Fibroblast of lung (primary cell): ENCODE data around the gene FAAP20. TPM values are rescaled to one million over a fixed set of nuclear protein-coding genes. Genes with fewer than 3 reads are reported as not detected.

Source experiments
- DNase-seq, 2 donors: peaks; one replicate each; pipeline versions ENCODE4 v3.0.0 to v3.0.0-alpha.2; 2010; ENCODE audit warnings: low read depth in 2 of 2
- H2AFZ ChIP-seq: 2 replicates; pipeline ENCODE4 v1.5.1; 2012; ENCODE audit warnings: low read length, control low read depth, inconsistent platforms
- H3K27ac ChIP-seq: 2 replicates; pipeline ENCODE4 v1.5.1; 2011; ENCODE audit warnings: low read length, control low read depth; ENCODE audit not compliant: insufficient read depth
- H3K27me3 ChIP-seq: 2 replicates; pipeline ENCODE4 v1.5.1; 2011; ENCODE audit warnings: mild to moderate bottlenecking, low read length; ENCODE audit not compliant: control insufficient read depth, insufficient read depth
- H3K36me3 ChIP-seq: 2 replicates; pipeline ENCODE4 v1.5.1; 2011; ENCODE audit warnings: low read length; ENCODE audit not compliant: control insufficient read depth, insufficient read depth
- H3K4me1 ChIP-seq: 2 replicates; pipeline ENCODE4 v1.5.1; 2011; ENCODE audit warnings: low read length; ENCODE audit not compliant: control insufficient read depth, insufficient read depth; ENCODE audit errors: extremely low read depth
- H3K4me2 ChIP-seq: 2 replicates; pipeline ENCODE4 v1.5.1; 2011; ENCODE audit warnings: low read length, control low read depth; ENCODE audit not compliant: insufficient read depth; ENCODE audit errors: extremely low read depth
- H3K4me3 ChIP-seq, 4 experiments: fragments of 200-600 bp in 1 of 4; sonication (generic) in 1 of 4; replicated peaks in 1 of 4; 2 replicates each; pipeline ENCODE4 v1.5.1; 2011 to 2016; ENCODE audit warnings: low read length in 4 of 4, low read depth in 3 of 4, mild to moderate bottlenecking in 3 of 4, control low read depth in 2 of 4, inconsistent platforms in 1 of 4, mixed read lengths in 1 of 4; ENCODE audit not compliant: insufficient read depth in 1 of 4; ENCODE audit errors: control extremely low read depth in 1 of 4
- H3K79me2 ChIP-seq: 2 replicates; pipeline ENCODE4 v1.5.1; 2012; ENCODE audit warnings: mild to moderate bottlenecking, low read length, inconsistent platforms; ENCODE audit not compliant: control insufficient read depth, insufficient read depth
- H3K9ac ChIP-seq: 2 replicates; pipeline ENCODE4 v1.5.1; 2011; ENCODE audit warnings: mild to moderate bottlenecking, low read length, control low read depth; ENCODE audit not compliant: insufficient read depth
- H3K9me3 ChIP-seq: 2 replicates; pipeline ENCODE4 v1.5.1; 2012; ENCODE audit warnings: low read depth, low read length; ENCODE audit not compliant: control insufficient read depth, insufficient read depth
- H4K20me1 ChIP-seq: 2 replicates; pipeline ENCODE4 v1.5.1; 2011; ENCODE audit warnings: low read length; ENCODE audit not compliant: control insufficient read depth, insufficient read depth; ENCODE audit errors: extremely low read depth
- CTCF ChIP-seq, 2 donors: IDR thresholded peaks in 1 of 2; conservative IDR thresholded peaks in 1 of 2; 1 replicate in 1 of 2; 2 replicates in 1 of 2; pipeline ENCODE4 v1.5.1; 2011 to 2012; ENCODE audit warnings: low read length in 2 of 2, control low read depth in 1 of 2, inconsistent platforms in 1 of 2, low read depth in 1 of 2, mild to moderate bottlenecking in 1 of 2
- EZH2 ChIP-seq: IDR thresholded peaks from 2 replicates; pipeline ENCODE4 v1.5.1; 2012; ENCODE audit warnings: low read length, control low read depth, mild to moderate bottlenecking; ENCODE audit errors: missing control alignments
- polyA plus RNA-seq, 2 donors: library from polyadenylated mRNA; depleted of rRNA in 1 of 2; stranded (reverse) in 1 of 2; unstranded in 1 of 2; fragments of >200 nt; gene quantifications; 2 replicates each; pipeline ENCODE4 v1.2.1, GENCODE V29; 2011 to 2012; ENCODE audit warnings: missing spikeins in 1 of 2
- total RNA-seq: library from RNA; depleted of rRNA; stranded (reverse); fragments of >200 nt; gene quantifications from 2 replicates; pipeline ENCODE4 v1.2.1, GENCODE V29; 2014

Gene FAAP20
- total and polyA plus RNA-seq, 2 donors (not counting 1 experiment from before 2014, with no cell fraction given): 8.2 to 21.5 TPM

GRCh38 chr1:2240270-2241156 lies 45.9 kb upstream of the FAAP20 start:
- peak; percentile 18 to 71 for DNase-seq
- no peak for TF ChIP-seq EZH2
- no peak for TF ChIP-seq CTCF (conservative IDR thresholded peaks at IDR 0.05 in 1 of 2, IDR thresholded peaks at IDR 0.05 in 1 of 2; ENCODE audit: low read depth in 1 of 2, low read length in 2 of 2)

DNA sequence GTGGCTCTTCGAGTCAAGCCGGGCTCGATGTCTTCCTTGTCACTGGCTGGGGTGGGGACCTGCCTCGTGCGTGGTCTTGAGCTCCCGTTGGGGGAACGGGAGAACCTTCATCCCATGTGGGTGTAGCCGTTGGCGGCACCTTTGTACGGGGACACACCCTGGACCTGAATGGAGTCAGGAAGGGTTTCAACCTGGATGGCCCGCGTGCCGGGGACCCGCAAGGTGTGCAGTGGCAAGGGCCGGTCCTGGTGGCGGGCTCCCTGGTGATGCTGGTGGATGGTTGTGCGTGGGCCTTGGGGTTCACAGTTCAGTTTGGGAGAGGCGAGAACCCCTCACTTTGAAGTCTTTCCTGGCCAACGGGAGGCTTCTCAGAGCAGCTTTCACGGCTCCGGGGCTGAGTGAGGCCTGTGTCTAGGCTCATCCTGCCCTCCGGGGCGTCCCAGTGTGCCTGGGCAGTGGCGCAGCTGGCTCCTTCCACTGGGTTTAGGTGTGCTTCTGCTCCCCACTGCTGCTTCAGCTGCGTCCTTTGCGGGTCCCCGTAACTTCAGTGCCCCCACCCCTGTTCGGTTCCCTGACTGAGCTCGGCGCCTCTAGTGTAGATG lies 44.9 kb upstream of the FAAP20 start:
- H3K4me3 ChIP-seq: no peak overlapping the region
- H3K27me3 ChIP-seq: no peaks in the 10 kb centered on the region
- peaks cover 26% of the 10 kb centered on the region for H3K4me1 ChIP-seq
- H3K9me3 ChIP-seq: no peaks in the 10 kb centered on the region
- no peak for TF ChIP-seq CTCF (conservative IDR thresholded peaks at IDR 0.05 in 1 of 2, IDR thresholded peaks at IDR 0.05 in 1 of 2; ENCODE audit: low read depth in 1 of 2, low read length in 2 of 2)
- no peak for TF ChIP-seq EZH2
- peak overlapping the region; percentile 2 for H3K4me2 ChIP-seq
- no peak overlapping the region for H3K27ac ChIP-seq
- peaks cover 97% of the 10 kb centered on the region for H3K79me2 ChIP-seq
- H4K20me1 ChIP-seq: no peaks in the 10 kb centered on the region
- H3K9ac ChIP-seq: no peak overlapping the region
- DNase-seq: no peak
- H2AFZ ChIP-seq: no peak overlapping the region
- peaks cover 8% of the 10 kb centered on the region for H3K36me3 ChIP-seq

More at GRCh38 chr1:2240270-2241156, 45.9 kb upstream of the FAAP20 start:
- Histone ChIP-seq H3K9ac (no peak overlapping the region), H3K4me2 (no peak overlapping the region), H3K4me1 (peaks cover 19% of the 10 kb centered on the region), H4K20me1 (no peaks in the 10 kb centered on the region), H2AFZ (no peak overlapping the region), H3K4me3 (no peak overlapping the region), H3K9me3 (no peaks in the 10 kb centered on the region), H3K27ac (no peak overlapping the region), H3K27me3 (no peaks in the 10 kb centered on the region), H3K79me2 (peaks cover 96% of the 10 kb centered on the region), H3K36me3 (peaks cover 8% of the 10 kb centered on the region)

DNA sequence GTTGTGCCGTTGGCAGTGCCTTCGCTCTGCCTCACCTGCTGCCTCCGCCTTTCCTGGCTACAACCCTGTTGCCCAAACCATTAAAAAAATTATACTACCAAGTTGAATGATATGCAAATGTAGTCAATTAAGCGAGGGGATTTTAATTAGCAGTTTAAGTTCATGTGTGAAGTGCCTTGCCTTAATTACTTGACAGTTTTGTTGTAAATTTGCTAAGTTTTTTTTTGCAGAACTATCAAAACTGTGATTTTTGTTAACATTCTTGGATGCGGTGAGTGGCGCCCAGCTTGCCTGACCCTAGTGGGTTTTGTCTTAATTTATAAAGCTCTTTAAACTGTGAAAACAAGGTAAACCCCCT lies 44.4 kb upstream of the FAAP20 start:
- H3K4me2 ChIP-seq: no peak overlapping the region
- peaks cover 29% of the 10 kb centered on the region for H3K4me1 ChIP-seq
- H2AFZ ChIP-seq: no peak overlapping the region
- no peak for TF ChIP-seq CTCF (conservative IDR thresholded peaks at IDR 0.05 in 1 of 2, IDR thresholded peaks at IDR 0.05 in 1 of 2; ENCODE audit: low read depth in 1 of 2, low read length in 2 of 2)
- no peak for TF ChIP-seq EZH2
- DNase-seq: no peak
- no peaks in the 10 kb centered on the region for H3K9me3 ChIP-seq
- H3K27me3 ChIP-seq: no peaks in the 10 kb centered on the region
- no peaks in the 10 kb centered on the region for H4K20me1 ChIP-seq
- H3K36me3 ChIP-seq: peaks cover 8% of the 10 kb centered on the region
- peaks cover 97% of the 10 kb centered on the region for H3K79me2 ChIP-seq
- H3K27ac ChIP-seq: no peak overlapping the region
- no peak overlapping the region for H3K9ac ChIP-seq
- no peak overlapping the region for H3K4me3 ChIP-seq
